ENCODE data around the gene TOPBP1. TPM values are rescaled to one million over a fixed set of nuclear protein-coding genes. Genes with fewer than 3 reads are reported as not detected.

Gene TOPBP1
- total RNA-seq, 2 experiments from 2014 or later = 131 to 139 TPM

DNA sequence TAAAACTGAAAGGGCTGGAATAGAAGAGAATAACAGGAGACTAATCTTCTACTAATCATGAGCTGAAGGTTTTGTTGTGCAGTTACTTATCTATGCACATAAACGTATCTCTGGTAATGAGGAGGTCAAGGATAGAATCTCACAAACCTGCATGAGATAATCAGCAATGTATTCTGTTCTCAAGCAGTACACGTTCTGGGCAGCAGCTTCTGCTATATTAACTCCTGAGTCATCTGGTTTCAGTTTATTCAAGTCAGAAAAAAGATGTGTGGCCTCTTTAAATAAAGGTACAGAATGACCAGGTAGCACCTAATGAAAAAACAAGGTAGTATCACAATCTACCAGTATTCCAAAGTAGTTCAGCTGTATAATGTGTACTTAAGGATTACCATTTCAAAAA, 53.4 kb downstream of the TOPBP1 start:
- BruUV-seq (replicated peaks) = no TSS peak
- no peak for TF ChIP-seq EZH2phosphoT487 (IDR thresholded peaks at IDR 0.05; ENCODE audit: borderline replicate concordance, low read depth, low read length)
- no peak for TF ChIP-seq CTCF (conservative IDR thresholded peaks at IDR 0.05; ENCODE audit: low read length)
- DNase-seq (ENCODE audit: low spot score) = no peak
- H3K4me1 ChIP-seq (ENCODE audit: insufficient read depth, low read length, poor library complexity, severe bottlenecking) = no peaks in the 10 kb centered on the region
- no peak overlapping the region for H2AFZ ChIP-seq (ENCODE audit: low read length)
- POLR2A ChIA-PET = interaction anchor here (0.9 kb wide), 1 partner anchor 35 kb away, joined by 3 read pairs; the partner anchor contains the start of gene CDV3
- H3K79me2 ChIP-seq (ENCODE audit: insufficient read depth, low read depth, low read length) = peaks cover 5% of the 10 kb centered on the region; the same call in 1 of the 2 replicates
- no peaks in the 10 kb centered on the region for H4K20me1 ChIP-seq (ENCODE audit: insufficient read depth, low read length)
- CTCF ChIA-PET (ENCODE audit: unreplicated experiment) = no interaction called here
- peaks cover 96% of the 10 kb centered on the region for H3K36me3 ChIP-seq (ENCODE audit: insufficient read depth, low read length)
- H3K9me3 ChIP-seq (ENCODE audit: low read length) = peaks cover 14% of the 10 kb centered on the region
- H3K9me2 ChIP-seq (ENCODE audit: insufficient read depth, low read length) = no peaks in the 10 kb centered on the region
- no peak overlapping the region for H3K4me3 ChIP-seq (ENCODE audit: low read depth, low read length, poor library complexity, severe bottlenecking)
- intact Hi-C loops (cut with micrococcal nuclease; ENCODE audit: unreplicated experiment) = loop anchor here (5.0 kb wide), 1 partner anchor 49 kb away; no protein-coding TSS in a partner anchor
- H3K27ac ChIP-seq (ENCODE audit: low read depth, low read length, poor library complexity, severe bottlenecking) = no peak overlapping the region
- no peak overlapping the region for H3K4me2 ChIP-seq (ENCODE audit: low read length)

GRCh38 chr3:133607816-133608215, 53.9 kb downstream of the TOPBP1 start:
- CTCF ChIA-PET (ENCODE audit: unreplicated experiment) = no interaction called here
- no peak for DNase-seq (ENCODE audit: low spot score)
- H3K4me2 ChIP-seq (ENCODE audit: low read length) = no peak overlapping the region
- H3K27ac ChIP-seq (ENCODE audit: low read depth, low read length, poor library complexity, severe bottlenecking) = no peak overlapping the region
- BruUV-seq (replicated peaks) = no TSS peak
- H3K79me2 ChIP-seq (ENCODE audit: insufficient read depth, low read depth, low read length) = peaks cover 9% of the 10 kb centered on the region; the same call in 1 of the 2 replicates
- intact Hi-C loops (cut with micrococcal nuclease; ENCODE audit: unreplicated experiment) = loop anchor here (5.0 kb wide), 1 partner anchor 49 kb away; no protein-coding TSS in a partner anchor
- H3K36me3 ChIP-seq (ENCODE audit: insufficient read depth, low read length) = peaks cover 95% of the 10 kb centered on the region
- no peak for TF ChIP-seq EZH2phosphoT487 (IDR thresholded peaks at IDR 0.05; ENCODE audit: borderline replicate concordance, low read depth, low read length)
- TF ChIP-seq CTCF (conservative IDR thresholded peaks at IDR 0.05; ENCODE audit: low read length) = no peak
- peaks cover 14% of the 10 kb centered on the region for H3K9me3 ChIP-seq (ENCODE audit: low read length)
- POLR2A ChIA-PET = interaction anchor here (0.9 to 1.9 kb wide), 2 partner anchors 8 to 35 kb away, joined by 3 to 11 read pairs; partner anchors contain the start of gene CDV3
- H3K4me3 ChIP-seq (ENCODE audit: low read depth, low read length, poor library complexity, severe bottlenecking) = no peak overlapping the region
- H4K20me1 ChIP-seq (ENCODE audit: insufficient read depth, low read length) = no peaks in the 10 kb centered on the region
- H3K4me1 ChIP-seq (ENCODE audit: insufficient read depth, low read length, poor library complexity, severe bottlenecking) = no peaks in the 10 kb centered on the region
- H2AFZ ChIP-seq (ENCODE audit: low read length) = no peak overlapping the region
- no peaks in the 10 kb centered on the region for H3K9me2 ChIP-seq (ENCODE audit: insufficient read depth, low read length)

- Histone ChIP-seq H3K9me2 (ENCODE audit: insufficient read depth, low read length) (no peaks in the 10 kb centered on the region), H3K4me3 (ENCODE audit: low read depth, low read length, poor library complexity, severe bottlenecking) (no peak overlapping the region), H2AFZ (ENCODE audit: low read length) (no peak overlapping the region), H3K9me3 (ENCODE audit: low read length) (peaks cover 14% of the 10 kb centered on the region), H3K4me2 (ENCODE audit: low read length) (no peak overlapping the region), H3K36me3 (ENCODE audit: insufficient read depth, low read length) (peaks cover 96% of the 10 kb centered on the region), H3K27ac (ENCODE audit: low read depth, low read length, poor library complexity, severe bottlenecking) (no peak overlapping the region), H3K79me2 (ENCODE audit: insufficient read depth, low read depth, low read length) (peaks cover 9% of the 10 kb centered on the region; the same call in 1 of the 2 replicates), H4K20me1 (ENCODE audit: insufficient read depth, low read length) (no peaks in the 10 kb centered on the region), H3K4me1 (ENCODE audit: insufficient read depth, low read length, poor library complexity, severe bottlenecking) (no peaks in the 10 kb centered on the region)
- no TSS peak for BruUV-seq (replicated peaks)
- DNase-seq (ENCODE audit: low spot score) = no peak
- ChIA-PET POLR2A (interaction anchor here (0.5 to 1.9 kb wide), 10 partner anchors 9 to 702 kb away, joined by 3 to 11 read pairs (median 4); no protein-coding TSS in a partner anchor), CTCF (ENCODE audit: unreplicated experiment) (interaction anchor here (1.2 kb wide), 1 partner anchor 26 kb away, joined by 3 read pairs; no protein-coding TSS in a partner anchor)
- TF ChIP-seq EZH2phosphoT487 (IDR thresholded peaks at IDR 0.05; ENCODE audit: borderline replicate concordance, low read depth, low read length) (no peak), CTCF (conservative IDR thresholded peaks at IDR 0.05; ENCODE audit: low read length) (no peak)
- intact Hi-C loops (cut with micrococcal nuclease; ENCODE audit: unreplicated experiment) = loop anchor here (5.0 kb wide), 1 partner anchor 50 kb away; no protein-coding TSS in a partner anchor
Measured at GRCh38 chr3:133606902-133607301, 54.8 kb downstream of the TOPBP1 start.

All from OCI-LY7 (cell line).